Left ventricle myocardium inferior (tissue), 1 donor: ENCODE data around the gene GRM8. TPM values are rescaled to one million over a fixed set of nuclear protein-coding genes. Genes with fewer than 3 reads are reported as not detected.

Experiments used
- DNase-seq: peaks from one replicate; pipeline ENCODE4 v3.0.0-alpha.2; 2020
- H3K27ac ChIP-seq: fragments of 200-600 bp; replicated peaks from 2 replicates; pipeline ENCODE4 v1.8.0; 2021
- H3K27me3 ChIP-seq: fragments of 200-600 bp; 2 replicates; pipeline ENCODE4 v1.8.0; 2021; ENCODE audit warnings: low read depth
- H3K36me3 ChIP-seq: fragments of 200-600 bp; 2 replicates; pipeline ENCODE4 v1.8.0; 2021
- H3K4me1 ChIP-seq: fragments of 200-600 bp; 2 replicates; pipeline ENCODE4 v1.8.0; 2021
- H3K4me3 ChIP-seq: fragments of 200-600 bp; 2 replicates; pipeline ENCODE4 v1.8.0; 2021; ENCODE audit warnings: mild to moderate bottlenecking, moderate library complexity
- H3K9me3 ChIP-seq: fragments of 200-600 bp; replicated peaks from 2 replicates; pipeline ENCODE4 v1.8.0; 2021
- intact Hi-C: fragments of 100-400 bp; cut with micrococcal nuclease; formaldehyde crosslinking; loops from one replicate; pipeline ENCODE4 v1.11.0; 2022
- total RNA-seq: library from RNA; stranded (reverse); fragmentation: NEBNext Ultra II Directional; extraction: Animal tissue kit (Norgen Biotek cat#: 25700); gene quantifications from one replicate; pipeline ENCODE4 v1.2.1, GENCODE V29; 2021
- TF ChIP-seq, protein P1 (sequence below): fragments of 200-600 bp; IDR thresholded peaks from 2 replicates; pipeline ENCODE4 v1.8.0; 2021; ENCODE audit warnings: antibody characterized with exemption, mild to moderate bottlenecking, borderline replicate concordance
- donor health status: DM: no; HTN: yes; CAD: no; lungs with severe emphysema.

Gene GRM8
- total RNA-seq, 1 donor from 2014 or later: 0.69 TPM

DNA sequence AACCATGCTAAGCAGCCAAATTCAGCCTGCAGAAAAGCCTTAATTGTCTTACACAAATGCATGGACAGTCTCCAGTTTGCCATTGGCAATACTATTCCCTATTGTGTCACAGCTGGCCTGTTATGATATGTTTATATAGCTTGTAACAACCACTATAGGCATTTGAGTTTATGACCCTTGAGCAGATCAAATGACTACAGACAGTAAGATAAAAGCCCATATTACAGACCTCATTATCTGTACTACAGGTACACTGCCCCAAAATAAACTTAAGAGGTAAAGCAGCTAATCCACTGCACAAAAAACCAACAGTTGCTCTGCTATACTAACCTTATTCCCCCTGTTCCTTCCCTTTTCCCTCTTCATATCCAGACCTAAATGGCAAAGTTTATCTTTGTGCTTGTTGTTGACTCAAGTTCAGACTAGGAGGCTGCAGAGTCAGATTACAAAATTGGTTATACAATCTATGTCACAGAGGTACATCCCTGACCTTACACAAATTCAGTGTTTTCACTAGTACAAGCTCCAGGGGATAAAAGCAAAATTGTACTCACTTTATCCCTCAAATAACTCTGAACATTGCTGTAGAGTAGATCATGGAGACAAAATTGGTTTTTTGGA, 218.4 kb downstream of the GRM8 start:
- Histone ChIP-seq H3K36me3 (no peaks in the 10 kb centered on the region), H3K9me3 (no peaks in the 10 kb centered on the region), H3K27ac (no peak overlapping the region), H3K27me3 (no peaks in the 10 kb centered on the region), H3K4me3 (no peak overlapping the region), H3K4me1 (no peaks in the 10 kb centered on the region)
- TF ChIP-seq, protein P1, sequence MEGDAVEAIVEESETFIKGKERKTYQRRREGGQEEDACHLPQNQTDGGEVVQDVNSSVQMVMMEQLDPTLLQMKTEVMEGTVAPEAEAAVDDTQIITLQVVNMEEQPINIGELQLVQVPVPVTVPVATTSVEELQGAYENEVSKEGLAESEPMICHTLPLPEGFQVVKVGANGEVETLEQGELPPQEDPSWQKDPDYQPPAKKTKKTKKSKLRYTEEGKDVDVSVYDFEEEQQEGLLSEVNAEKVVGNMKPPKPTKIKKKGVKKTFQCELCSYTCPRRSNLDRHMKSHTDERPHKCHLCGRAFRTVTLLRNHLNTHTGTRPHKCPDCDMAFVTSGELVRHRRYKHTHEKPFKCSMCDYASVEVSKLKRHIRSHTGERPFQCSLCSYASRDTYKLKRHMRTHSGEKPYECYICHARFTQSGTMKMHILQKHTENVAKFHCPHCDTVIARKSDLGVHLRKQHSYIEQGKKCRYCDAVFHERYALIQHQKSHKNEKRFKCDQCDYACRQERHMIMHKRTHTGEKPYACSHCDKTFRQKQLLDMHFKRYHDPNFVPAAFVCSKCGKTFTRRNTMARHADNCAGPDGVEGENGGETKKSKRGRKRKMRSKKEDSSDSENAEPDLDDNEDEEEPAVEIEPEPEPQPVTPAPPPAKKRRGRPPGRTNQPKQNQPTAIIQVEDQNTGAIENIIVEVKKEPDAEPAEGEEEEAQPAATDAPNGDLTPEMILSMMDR: no peak
- DNase-seq: no peak
- intact Hi-C loops: no loop called here

DNA sequence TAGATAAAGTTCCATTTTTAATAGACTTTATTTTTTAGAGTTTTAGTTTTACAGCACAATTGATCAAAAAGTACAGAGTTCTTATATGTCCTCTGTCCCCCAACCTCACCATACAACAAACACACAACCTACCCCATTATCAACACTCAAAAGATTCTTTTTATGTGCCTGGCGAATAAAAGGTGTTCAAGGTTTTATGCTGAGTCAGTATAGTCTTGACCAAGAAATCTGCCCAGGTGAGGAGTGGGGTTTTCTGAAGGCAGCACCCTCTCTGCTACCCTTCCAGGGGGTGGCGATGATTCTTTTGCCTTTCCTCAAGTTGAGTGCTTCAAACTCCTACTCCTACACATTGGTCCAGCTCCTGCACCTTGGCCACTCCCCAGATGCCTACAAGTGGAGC, 222.9 kb downstream of the GRM8 start:
- intact Hi-C loops: no loop called here
- Histone ChIP-seq H3K27me3 (no peaks in the 10 kb centered on the region), H3K4me1 (no peaks in the 10 kb centered on the region), H3K27ac (no peak overlapping the region), H3K9me3 (peaks cover 8% of the 10 kb centered on the region), H3K4me3 (no peak overlapping the region), H3K36me3 (no peaks in the 10 kb centered on the region)
- TF ChIP-seq, protein P1: no peak
- DNase-seq: no peak

DNA sequence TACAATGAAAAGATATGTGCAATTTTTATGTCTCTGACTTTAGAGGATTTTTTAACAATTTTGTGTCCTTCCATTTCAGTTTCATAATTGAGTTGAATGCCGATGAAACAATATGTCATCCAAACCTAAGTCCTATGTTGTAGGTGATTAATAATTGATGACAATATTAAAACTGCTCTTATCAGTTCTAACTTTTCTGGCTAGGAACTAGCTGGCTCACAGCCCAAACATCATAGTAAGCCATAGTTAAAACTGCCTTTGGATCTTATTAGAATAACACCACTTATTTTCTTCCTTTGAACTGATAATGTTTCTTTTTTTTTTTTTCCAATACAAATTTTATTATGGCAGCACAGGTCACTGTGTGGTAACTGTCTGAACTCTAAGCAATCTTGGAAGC, 230.9 kb downstream of the GRM8 start:
- no peaks in the 10 kb centered on the region for H3K36me3 ChIP-seq
- H3K27ac ChIP-seq: no peak overlapping the region
- H3K4me1 ChIP-seq: no peaks in the 10 kb centered on the region
- intact Hi-C loops: no loop called here
- peaks cover 4% of the 10 kb centered on the region for H3K9me3 ChIP-seq
- no peak overlapping the region for H3K4me3 ChIP-seq
- no peaks in the 10 kb centered on the region for H3K27me3 ChIP-seq
- TF ChIP-seq, protein P1: no peak
- DNase-seq: no peak

DNA sequence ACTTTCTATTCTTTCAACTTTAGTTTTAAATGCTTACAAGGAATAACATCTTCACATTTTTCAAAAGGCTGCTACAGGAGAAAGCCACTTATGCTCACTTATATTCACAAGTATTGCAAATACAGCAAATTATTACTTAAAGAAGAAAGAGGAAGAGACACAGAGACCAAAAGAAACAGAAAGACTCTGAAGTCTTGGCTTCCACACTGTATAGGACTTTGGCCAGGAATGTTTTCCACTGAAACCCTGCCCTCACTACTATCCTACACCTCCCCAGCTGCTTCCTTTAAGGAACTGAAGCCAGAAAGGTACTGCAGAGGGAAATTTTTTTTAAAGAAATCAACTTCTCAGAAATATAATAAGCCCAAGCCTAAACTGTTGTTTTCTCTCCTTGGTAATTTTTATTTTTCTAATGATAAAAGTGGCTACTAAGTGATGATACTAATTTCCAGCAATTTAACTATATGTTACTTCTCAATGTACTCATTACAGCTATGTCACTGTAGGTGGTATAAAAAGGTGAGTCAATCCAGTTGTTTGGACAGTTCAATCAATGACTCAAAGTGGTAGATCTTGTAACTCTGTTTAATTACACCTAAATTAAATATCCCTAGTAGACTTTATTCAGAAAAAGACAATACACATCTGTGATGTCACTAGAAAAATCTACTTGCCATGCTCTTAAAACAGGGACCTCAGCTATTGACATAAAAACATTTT, 231.6 kb downstream of the GRM8 start:
- no peaks in the 10 kb centered on the region for H3K27me3 ChIP-seq
- TF ChIP-seq, protein P1: no peak
- intact Hi-C loops: no loop called here
- H3K4me1 ChIP-seq: no peaks in the 10 kb centered on the region
- no peak overlapping the region for H3K27ac ChIP-seq
- H3K9me3 ChIP-seq: no peaks in the 10 kb centered on the region
- no peak overlapping the region for H3K4me3 ChIP-seq
- no peaks in the 10 kb centered on the region for H3K36me3 ChIP-seq
- DNase-seq: no peak

DNA sequence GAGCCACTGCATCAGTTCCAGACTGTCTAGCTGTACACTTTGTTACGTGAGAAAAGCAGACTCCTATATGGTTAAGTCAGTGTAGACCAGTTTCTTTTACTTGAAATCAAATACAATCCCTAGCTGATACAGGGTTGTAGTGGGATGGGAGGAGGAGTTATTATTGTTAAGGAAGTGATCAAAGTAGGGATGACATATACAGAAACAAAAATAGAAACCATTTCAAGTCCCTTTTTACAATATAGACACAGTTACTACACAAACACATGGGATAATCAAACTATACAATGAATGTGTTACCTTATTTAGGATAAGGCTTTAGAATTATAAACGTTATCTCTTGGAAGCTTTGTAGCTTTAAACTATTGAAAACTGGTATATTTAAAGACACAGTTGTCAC, 233.9 kb downstream of the GRM8 start:
- H3K4me1 ChIP-seq: no peaks in the 10 kb centered on the region
- no peak overlapping the region for H3K4me3 ChIP-seq
- no peak overlapping the region for H3K27ac ChIP-seq
- H3K27me3 ChIP-seq: no peaks in the 10 kb centered on the region
- no peaks in the 10 kb centered on the region for H3K9me3 ChIP-seq
- H3K36me3 ChIP-seq: no peaks in the 10 kb centered on the region
- intact Hi-C loops: no loop called here
- TF ChIP-seq, protein P1: no peak
- DNase-seq: no peak
